GM18526 (cell line): ENCODE measurements around the gene FGD2.

Experiments
- POLR2A ChIP-seq: IDR thresholded peaks from 3 replicates; pipeline ENCODE4 v1.6.1; 2011; ENCODE audit not compliant: insufficient read length; ENCODE audit errors: extremely low read depth

The FGD2 gene

DNA sequence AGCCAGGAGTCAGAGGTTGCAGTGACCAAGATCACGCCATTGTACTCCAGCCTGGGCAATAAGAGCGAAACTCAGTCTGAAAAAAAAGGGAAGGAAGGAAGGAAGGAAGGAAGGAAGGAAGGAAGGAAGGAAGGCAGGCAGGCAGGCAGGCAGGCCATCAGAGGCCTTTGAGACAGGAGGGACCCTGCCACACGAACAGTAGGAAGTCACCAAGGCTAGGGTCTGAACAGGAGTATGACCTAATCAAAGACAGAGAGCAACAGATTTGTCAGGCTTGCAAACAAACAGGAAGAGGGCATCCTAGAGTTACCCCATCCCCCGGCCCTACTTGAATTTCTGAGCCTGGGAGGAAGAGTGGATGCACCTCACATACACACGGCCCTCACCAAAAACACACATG lies 67.1 kb downstream of the FGD2 start:
- no peak for TF ChIP-seq POLR2A

DNA sequence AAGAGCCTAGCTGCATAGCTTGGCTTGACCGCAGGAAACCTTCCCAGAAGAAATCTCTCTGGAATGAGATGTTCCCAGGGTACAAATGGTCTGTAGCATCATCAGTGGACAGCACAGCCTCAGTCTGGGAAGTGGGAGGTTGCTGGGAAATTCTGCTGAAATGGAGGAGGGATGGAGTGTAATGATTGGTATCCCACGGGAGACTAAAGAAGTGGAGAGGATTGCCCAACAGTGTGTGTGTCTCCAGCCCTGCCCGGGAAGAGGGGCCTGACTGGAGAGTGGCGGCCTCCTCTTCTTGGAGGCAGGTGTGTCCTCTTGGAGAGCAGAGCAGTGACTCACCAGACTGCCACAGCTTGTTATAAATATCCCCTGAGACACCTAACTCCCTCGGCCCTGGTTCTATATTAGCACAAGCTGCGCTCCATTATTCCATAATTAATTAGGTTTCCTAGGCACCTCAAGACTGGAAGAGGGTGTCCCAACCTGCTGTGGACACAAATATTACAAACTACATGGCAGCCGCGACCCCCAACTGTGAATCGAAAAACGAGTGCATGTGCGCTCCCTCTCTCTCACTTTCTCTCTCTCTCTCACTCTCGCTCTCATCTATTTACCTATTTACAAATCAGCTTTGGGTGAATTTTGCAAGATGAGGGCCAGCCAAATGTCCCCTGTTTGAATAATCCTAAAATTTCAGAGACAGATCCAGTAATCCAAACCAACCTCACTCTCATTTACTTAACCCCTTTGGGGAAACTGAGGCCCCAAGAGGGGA lies 68.8 kb downstream of the FGD2 start:
- TF ChIP-seq POLR2A = no peak

DNA sequence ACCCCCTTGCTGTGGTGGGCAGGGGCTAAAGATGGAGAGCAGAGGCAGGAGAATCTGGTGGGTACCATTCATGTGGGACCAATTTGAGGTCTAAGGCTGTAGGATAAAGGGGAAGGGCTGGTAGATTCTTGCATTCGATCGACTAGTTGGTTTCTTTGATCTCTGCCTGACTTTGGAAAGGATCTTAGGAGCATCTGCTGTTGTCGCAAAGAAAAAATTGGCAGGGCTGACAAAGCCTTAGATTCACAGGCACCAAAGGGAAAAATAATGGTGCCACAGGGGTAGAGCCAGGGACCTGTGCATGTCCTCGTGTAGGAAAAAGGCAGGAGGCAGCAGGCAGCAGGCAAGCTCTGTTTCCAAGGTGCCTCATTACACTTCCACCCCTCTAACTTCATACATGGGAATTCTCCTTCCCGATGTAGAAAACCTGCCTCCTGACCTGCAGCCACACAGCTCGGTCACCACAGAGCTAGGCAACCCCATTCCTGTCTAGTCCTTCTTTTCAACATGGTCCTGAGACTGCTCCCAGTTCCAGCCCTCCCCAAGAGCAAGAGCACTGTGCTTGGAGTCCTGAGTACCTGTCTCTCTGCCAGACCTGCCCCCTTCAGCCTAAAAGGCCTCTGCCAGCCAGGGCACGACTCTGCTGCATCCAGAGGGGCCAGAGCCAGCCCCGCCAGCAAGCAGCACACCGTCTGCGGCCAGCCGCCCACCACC lies 71.9 kb downstream of the FGD2 start:
- no peak for TF ChIP-seq POLR2A

GRCh38 chr6:37077905-37078296 lies 72.4 kb downstream of the FGD2 start:
- TF ChIP-seq POLR2A = no peak
